HepG2 (cell line): ENCODE results near the gene GTF3A. TPM values are rescaled to one million over a fixed set of nuclear protein-coding genes. Genes with fewer than 3 reads are reported as not detected.

ENCODE experiments used
- BCLAF1 ChIP-seq: fragments of 450-650 bp; IDR thresholded peaks from 2 replicates; pipeline ENCODE4 v1.6.1; 2017; ENCODE audit warnings: mild to moderate bottlenecking
- FOSL1 ChIP-seq: sonication (generic); formaldehyde crosslinking; IDR thresholded peaks from 2 replicates; pipeline ENCODE4 v1.9.0; 2021; ENCODE audit warnings: missing genetic modification reagents, borderline replicate concordance
- KDM2A ChIP-seq: sonication (generic); formaldehyde crosslinking; IDR thresholded peaks from 2 replicates; pipeline ENCODE4 v1.4.0; 2020; ENCODE audit warnings: low read depth, missing genetic modification reagents, borderline replicate concordance
- MAFK ChIP-seq, 2 experiments: IDR thresholded peaks in 1 of 2; conservative IDR thresholded peaks in 1 of 2; 2 replicates each; pipeline ENCODE4 v1.6.1; 2011; ENCODE audit warnings: improper control_type of control experiment in 2 of 2, low read length in 2 of 2
- MXD3 ChIP-seq: IDR thresholded peaks from 2 replicates; pipeline ENCODE4 v1.6.1; 2016; ENCODE audit warnings: mild to moderate bottlenecking, missing biosample characterization, missing genetic modification reagents
- POLR2G ChIP-seq: fragments of 200-400 bp; formaldehyde crosslinking; IDR thresholded peaks from 2 replicates; pipeline ENCODE4 v1.6.1; 2018; ENCODE audit warnings: mild to moderate bottlenecking, low read depth, low read length, moderate library complexity
- REXO4 ChIP-seq: sonication (generic); formaldehyde crosslinking; IDR thresholded peaks from 2 replicates; pipeline ENCODE4 v1.8.0; 2022; ENCODE audit warnings: missing genetic modification reagents, mild to moderate bottlenecking, borderline replicate concordance
- SIX1 ChIP-seq: sonication (generic); formaldehyde crosslinking; IDR thresholded peaks from 2 replicates; pipeline ENCODE4 v1.4.0; 2020; ENCODE audit warnings: missing genetic modification reagents, borderline replicate concordance
- THAP11 ChIP-seq: IDR thresholded peaks from 2 replicates; pipeline ENCODE4 v1.6.1; 2016; ENCODE audit warnings: missing biosample characterization, missing genetic modification reagents
- WIZ ChIP-seq: sonication (generic); formaldehyde crosslinking; IDR thresholded peaks from 2 replicates; pipeline ENCODE4 v1.5.1; 2020; ENCODE audit warnings: mild to moderate bottlenecking, missing genetic modification reagents
- ZBTB43 ChIP-seq: sonication (generic); formaldehyde crosslinking; conservative IDR thresholded peaks from 2 replicates; pipeline ENCODE4 v1.4.0; 2020; ENCODE audit warnings: missing genetic modification reagents
- ZNF20 ChIP-seq: sonication (generic); formaldehyde crosslinking; IDR thresholded peaks from 2 replicates; pipeline ENCODE4 v1.4.0; 2020; ENCODE audit warnings: mild to moderate bottlenecking, moderate library complexity, missing genetic modification reagents
- ZNF274 ChIP-seq: sonication (generic); formaldehyde crosslinking; IDR thresholded peaks from 2 replicates; pipeline ENCODE4 v1.5.1; 2020; ENCODE audit warnings: mild to moderate bottlenecking, missing genetic modification reagents
- ZNF646 ChIP-seq: sonication (generic); formaldehyde crosslinking; IDR thresholded peaks from 2 replicates; pipeline ENCODE4 v1.9.0; 2021; ENCODE audit warnings: mild to moderate bottlenecking, missing genetic modification reagents
- ZSCAN5A ChIP-seq: sonication (generic); formaldehyde crosslinking; IDR thresholded peaks from 2 replicates; pipeline ENCODE4 v1.8.0; 2022; ENCODE audit warnings: mild to moderate bottlenecking, missing genetic modification reagents, borderline replicate concordance
- polyA plus RNA-seq, 8 experiments: library from polyadenylated mRNA; depleted of rRNA in 3 of 8; stranded (reverse) in 7 of 8; unstranded in 1 of 8; fragments of >200 nt; fragmentation: Illumina TruSeq in 4 of 8; extraction: Trizol in 4 of 8; gene quantifications; 2 replicates each; pipeline versions ENCODE4 v1.2.1 to v1.2.3, GENCODE V29; 2011 to 2016; ENCODE audit warnings: low read depth in 4 of 8, missing spikeins in 1 of 8, mixed read lengths in 1 of 8; ENCODE audit not compliant: insufficient read depth in 1 of 8
- total RNA-seq, 5 experiments: library from RNA; depleted of rRNA; stranded (reverse); fragments of >200 nt; fragmentation: Illumina TruSeq; extraction: Trizol; gene quantifications; 2 replicates each; pipeline ENCODE4 v1.2.3, GENCODE V29; 2016; ENCODE audit warnings: low read depth in 1 of 5

The GTF3A gene
- total and polyA plus RNA-seq, 2 of the 13 experiments (the other 11 are each of a cell fraction or from before 2014, with no cell fraction given) = 42.1 to 176 TPM

GRCh38 chr13:27476943-27477703 is 52.7 kb downstream of the GTF3A start (continued):
- TF ChIP-seq KDM2A (CRISPR knock-in tag) (no peak), MXD3 (no peak), FOSL1 (peak; percentile 57; the same call in 1 of the 2 replicates), POLR2G (no peak), SIX1 (CRISPR knock-in tag) (no peak), WIZ (CRISPR knock-in tag) (no peak), REXO4 (CRISPR knock-in tag) (no peak), ZNF20 (CRISPR knock-in tag) (no peak), BCLAF1 (no peak), ZNF646 (CRISPR knock-in tag) (peak; percentile 54; the same call in 1 of the 2 replicates), THAP11 (CRISPR knock-in tag) (0 out of 2 replicates have a peak, but pooled peaks have one; percentile 12), ZSCAN5A (CRISPR knock-in tag) (no peak), ZNF274 (CRISPR knock-in tag) (no peak), ZBTB43 (CRISPR knock-in tag) (peak; percentile 60; the same call in 1 of the 2 replicates), MAFK (conservative IDR thresholded peaks at IDR 0.05 in 1 of 2, IDR thresholded peaks at IDR 0.05 in 1 of 2; ENCODE audit: low read length in 2 of 2) (no peak)
